NCI-H2171 treated with DMSO at 0.1 percent for 48 hours (cell line): ENCODE data around the gene NUDT8.

Experiments used
- DNase-seq: peaks from one replicate; lab custom pipeline; 2025; lab: John Stamatoyannopoulos, UW

The NUDT8 gene, protein sequence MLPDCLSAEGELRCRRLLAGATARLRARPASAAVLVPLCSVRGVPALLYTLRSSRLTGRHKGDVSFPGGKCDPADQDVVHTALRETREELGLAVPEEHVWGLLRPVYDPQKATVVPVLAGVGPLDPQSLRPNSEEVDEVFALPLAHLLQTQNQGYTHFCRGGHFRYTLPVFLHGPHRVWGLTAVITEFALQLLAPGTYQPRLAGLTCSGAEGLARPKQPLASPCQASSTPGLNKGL

GRCh38 chr11:67629386-67630227 is at the start of gene NUDT8:
TSS of gene NUDT8 (minus strand) at chr11:67629937. CDS start at chr11:67629911, 26 bp downstream.
- DNase-seq: peak; percentile 60

DNA sequence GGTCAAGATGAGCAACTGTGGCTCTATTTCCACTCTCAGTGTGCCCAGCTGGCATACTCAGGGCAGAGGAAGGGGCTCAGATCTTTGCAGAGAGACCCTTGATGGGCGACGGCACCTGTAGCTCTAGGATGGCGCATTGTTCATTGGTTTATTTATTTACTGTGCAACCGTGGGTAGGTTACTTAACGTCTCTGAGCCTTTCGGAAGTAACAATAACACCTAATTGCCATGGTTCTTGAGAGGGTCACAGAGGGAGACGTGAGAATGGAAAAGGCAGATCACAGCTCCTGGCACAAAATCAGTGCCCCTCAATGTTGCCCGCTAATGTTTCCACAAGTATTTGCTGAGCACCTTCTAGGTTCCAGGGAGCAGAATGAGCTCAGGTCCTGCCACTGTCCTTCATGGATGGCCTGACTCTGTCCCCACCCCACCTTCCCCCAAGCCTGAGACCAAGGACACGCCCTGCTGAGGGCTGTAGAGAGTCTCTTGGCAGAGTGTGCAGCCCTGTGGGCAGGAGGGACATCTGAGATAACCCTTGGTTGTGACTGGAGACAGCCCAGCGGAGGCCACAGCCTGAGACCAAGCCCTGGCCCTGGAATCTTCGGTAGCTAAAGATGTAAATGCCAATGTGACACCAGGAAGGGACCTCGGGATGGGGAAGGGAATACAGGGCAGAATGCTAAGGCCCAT is 45.5 kb upstream of the NUDT8 start:
- DNase-seq: no peak

- no peak for DNase-seq
Measured at GRCh38 chr11:67674442-67674871, 44.7 kb upstream of the NUDT8 start, which contains the start of gene ALDH3B2. TSS of gene ALDH3B2 (minus strand) at chr11:67674623. CDS start at chr11:67666935, 7,688 bp downstream.

- DNase-seq: no peak
Measured at GRCh38 chr11:67673902-67674301, 44.2 kb upstream of the NUDT8 start.

GRCh38 chr11:67673358-67673757 is 43.6 kb upstream of the NUDT8 start:
- no peak for DNase-seq

DNA sequence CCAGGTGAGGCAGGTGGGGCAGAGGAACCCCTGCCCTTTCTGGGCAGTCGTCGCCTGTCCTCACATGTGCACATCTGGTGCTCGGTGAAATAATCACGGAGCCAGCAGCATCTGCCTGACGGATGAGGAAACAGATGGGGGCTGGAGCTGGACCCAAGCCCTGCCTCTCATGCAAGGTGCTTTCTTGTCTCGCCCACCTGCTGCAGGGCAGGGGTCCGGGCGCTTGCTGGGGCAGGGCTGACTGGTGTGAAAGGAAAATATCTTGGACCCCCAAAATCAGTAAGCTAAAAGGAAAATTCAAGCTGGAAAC is 41.4 kb upstream of the NUDT8 start:
- no peak for DNase-seq

DNA sequence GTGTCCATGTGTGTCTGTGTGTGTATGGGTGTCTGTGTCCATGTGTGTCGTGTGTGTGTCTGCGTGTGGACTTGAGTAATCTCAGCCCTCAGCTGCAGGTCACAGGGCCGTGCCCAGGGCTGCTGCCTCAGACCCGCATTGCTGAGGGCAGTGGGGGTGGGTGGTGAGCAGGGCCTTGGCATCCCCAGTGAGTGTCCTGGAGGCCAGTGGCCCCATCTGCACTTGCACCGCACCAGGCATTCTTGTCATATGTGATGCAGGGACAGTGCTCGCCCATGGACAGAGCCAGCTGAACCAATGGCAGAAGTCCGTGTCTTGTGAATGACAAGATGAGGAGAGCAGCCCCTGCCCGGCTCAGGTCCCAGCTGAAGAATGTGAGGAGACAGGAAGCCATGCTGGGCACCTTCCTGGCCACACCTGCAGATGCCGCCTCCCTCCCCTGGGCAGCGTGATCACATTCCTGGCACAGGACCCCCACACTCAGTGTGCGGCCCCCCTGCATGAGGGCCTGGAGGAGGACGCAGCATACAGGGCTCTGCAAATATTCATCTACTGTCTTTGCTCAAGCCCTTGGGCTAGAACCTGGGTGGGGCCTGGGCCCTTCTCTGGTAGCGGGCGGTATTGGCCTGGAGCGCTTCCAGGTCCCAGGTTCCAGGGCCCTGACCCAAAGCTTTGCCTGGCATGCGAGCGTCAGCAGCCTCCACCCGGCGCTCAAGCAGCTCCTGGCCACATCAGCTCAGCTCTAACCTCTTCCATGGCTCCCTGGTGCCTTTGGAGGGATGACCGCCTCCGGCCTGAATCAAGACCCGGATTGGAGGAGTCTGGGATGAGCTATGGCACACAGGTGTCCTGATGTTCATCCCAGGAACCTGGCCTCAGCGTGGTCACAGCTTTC is 40.8 kb upstream of the NUDT8 start:
- DNase-seq: no peak

GRCh38 chr11:67668192-67668551 is 38.4 kb upstream of the NUDT8 start:
- no peak for DNase-seq

- DNase-seq: no peak
Measured at GRCh38 chr11:67667490-67668191, 37.9 kb upstream of the NUDT8 start.

DNA sequence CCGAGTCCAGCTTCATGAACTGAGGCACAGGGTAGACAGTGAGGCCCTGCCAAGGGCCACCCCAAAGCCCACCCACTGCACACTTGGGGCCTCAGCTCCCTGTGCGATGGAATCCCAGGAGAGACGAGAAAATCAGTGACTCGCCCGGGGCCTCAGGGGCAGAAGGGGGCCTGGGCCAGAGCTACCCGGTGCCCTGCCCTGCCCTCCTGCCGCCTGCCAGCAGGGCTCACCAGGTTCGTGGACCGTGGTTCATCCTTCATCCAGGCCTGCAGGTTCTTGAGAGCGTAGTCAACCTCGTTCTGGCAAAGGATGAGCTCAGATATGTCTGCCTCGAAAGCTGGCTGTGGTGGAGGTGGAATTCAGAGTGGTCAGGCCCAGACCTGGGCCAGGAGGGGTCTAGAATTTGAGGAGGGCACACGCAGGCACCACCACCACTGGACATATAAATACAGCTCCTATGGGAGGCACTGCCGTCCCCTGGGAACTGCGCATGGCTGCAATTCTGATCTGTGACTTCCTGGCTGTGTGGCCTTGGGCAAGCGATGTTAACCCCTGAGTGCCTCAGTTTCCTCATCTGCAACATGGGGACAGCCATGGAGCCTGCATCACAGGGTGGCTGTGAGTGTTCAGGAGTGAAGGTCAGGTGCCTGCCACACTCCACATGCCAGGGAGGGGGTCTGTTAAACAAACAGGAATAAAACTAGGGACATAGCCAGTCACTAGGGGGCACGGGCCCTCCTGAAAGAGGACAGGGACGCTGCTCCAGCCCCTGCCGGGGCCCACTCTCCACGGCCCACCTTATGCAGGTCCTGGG is 37.1 kb upstream of the NUDT8 start:
- no peak for DNase-seq

DNA sequence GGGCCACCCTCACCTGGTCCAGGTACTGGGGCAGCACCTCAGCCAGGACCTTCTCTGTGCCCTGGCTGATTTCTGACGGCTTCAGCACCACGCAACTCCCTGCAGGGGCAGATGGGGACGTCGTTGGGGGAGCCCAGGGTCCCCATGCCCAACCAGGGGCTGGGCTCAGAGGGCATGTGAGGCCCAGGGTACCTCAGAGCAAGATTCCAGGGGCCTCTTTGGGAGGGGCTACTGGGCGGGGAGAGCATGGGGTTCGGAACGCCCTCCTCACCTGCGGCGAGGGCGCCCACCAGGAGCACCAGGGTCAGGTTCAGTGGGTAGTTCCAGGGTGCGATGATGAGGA is 36.5 kb upstream of the NUDT8 start:
- DNase-seq: no peak

GRCh38 chr11:67665541-67666302 is 36.0 kb upstream of the NUDT8 start:
- DNase-seq: no peak

GRCh38 chr11:67664696-67665540 is 35.2 kb upstream of the NUDT8 start:
- no peak for DNase-seq

DNA sequence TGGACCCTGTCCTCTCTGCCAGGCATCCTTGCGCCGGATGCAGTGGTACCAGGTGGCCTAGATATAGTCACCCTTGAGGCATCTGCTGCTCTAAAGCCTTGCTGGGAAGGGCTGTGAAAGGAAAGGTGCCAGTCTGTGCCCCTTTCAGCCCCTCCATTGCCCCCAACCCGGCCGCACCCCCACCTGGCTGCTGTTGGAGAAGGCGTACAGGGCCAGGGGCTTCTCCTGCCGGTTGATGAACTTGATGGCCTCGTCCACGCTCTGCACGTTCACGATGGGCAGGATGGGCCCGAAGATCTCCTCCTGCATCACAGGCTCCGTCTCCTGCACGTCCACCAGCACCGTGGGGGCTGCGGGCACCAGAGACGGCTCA is 34.5 kb upstream of the NUDT8 start:
- DNase-seq: no peak

- no peak for DNase-seq
Measured at GRCh38 chr11:67663532-67664212, 33.9 kb upstream of the NUDT8 start.

DNA sequence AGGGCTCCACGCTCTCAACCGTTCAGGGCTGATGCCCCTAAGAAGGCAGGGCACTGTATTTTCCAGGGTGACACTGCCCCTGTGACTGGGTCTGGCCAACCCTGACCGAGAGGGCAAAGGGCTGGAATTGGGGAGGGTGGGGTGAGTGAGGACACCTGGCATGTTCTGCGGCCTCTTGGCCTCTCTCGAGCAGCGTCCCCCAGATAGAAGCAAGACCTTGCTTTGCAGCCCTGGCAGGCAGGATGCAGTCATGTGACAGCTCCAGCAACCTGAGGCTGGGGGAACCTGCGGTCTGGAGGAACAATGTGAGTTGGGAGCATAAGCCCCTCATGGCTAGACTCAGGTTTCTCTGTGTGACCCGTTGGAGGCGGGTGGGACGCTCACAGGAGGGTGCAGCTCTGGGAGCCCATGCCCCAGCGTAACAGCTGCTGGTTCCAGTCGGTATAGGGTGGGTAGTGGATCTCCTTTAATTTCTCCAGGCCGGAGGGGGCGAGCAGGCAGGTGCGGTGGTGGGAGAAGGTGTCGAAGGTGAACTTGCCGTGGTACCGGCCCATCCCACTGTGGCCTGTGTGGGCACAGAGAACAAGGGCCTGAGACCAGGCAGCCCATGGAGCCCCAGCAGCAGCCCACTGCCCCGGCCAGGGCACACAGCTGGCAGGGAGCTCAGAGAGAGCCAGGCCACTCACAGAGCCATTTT is 33.2 kb upstream of the NUDT8 start:
- DNase-seq: no peak

DNA sequence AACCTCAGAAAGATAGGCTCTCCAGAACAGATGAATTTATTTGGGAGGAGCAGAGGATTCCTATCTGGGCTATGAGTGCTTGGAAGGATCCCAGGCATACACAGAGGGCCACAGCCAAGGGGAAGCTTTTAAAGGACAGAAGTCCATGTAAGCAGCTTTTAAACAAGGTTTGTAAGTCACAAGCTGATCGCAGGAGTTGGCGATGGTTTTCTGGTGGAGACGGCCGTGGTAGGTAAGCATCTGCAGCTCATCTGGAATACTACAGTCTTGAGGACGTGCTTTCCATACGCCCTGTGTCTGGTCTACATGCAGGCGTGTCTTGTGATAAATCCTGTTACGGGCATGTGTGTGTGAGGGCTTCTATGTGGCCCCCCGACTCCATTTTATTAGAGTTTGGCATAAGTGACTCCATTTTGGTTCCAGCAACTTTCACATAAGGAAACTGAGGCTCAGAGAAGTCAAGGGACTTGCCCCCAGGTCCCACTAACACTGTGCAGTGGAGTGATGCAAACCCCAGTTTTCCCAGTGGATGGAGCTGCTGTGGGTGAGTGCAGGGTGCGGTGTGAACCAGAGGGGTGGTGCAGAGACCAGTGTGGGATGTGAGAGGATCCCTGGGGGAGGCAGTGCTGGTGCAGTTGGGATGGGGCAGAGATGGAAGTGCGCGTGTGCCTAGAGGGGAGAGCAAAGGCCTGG is 32.6 kb upstream of the NUDT8 start:
- DNase-seq: no peak
